ENCODE measurements around the gene LRP2. TPM values are rescaled to one million over a fixed set of nuclear protein-coding genes. Genes with fewer than 3 reads are reported as not detected.

Gene LRP2
- total and polyA plus RNA-seq, 8 donors: 0.06 to 0.08 TPM; not detected in 6

GRCh38 chr2:169349535-169349934 is 12.8 kb downstream of the LRP2 start:
- H3K4me3 ChIP-seq: no peak overlapping the region
- FAIRE-seq: no peak
- intact Hi-C loops (cut with DNase I): no loop called here
- TF ChIP-seq CTCF (IDR thresholded peaks at IDR 0.05): no peak
- WGBS, 2 donors: 71 to 83% methylated on average over 2 of the region's 2 CpGs
- no peaks in the 10 kb centered on the region for H3K27me3 ChIP-seq
- DNase-seq: no peak
- no peaks in the 10 kb centered on the region for H3K9me3 ChIP-seq
- ATAC-seq: no peak
- H3K4me1 ChIP-seq: no peaks in the 10 kb centered on the region
- no peak overlapping the region for H3K27ac ChIP-seq
- H3K36me3 ChIP-seq: no peaks in the 10 kb centered on the region

- 53 to 55% methylated on average over 6 of the region's 6 CpGs for WGBS, 2 donors
- DNase-seq (no peak), FAIRE-seq (no peak), ATAC-seq (no peak)
- no peak for TF ChIP-seq CTCF (IDR thresholded peaks at IDR 0.05)
- no peaks in the 10 kb centered on the region for H3K9me3 ChIP-seq
- no peak overlapping the region for H3K4me3 ChIP-seq
- intact Hi-C loops (cut with DNase I): no loop called here
- no peak overlapping the region for H3K27ac ChIP-seq
- H3K36me3 ChIP-seq: no peaks in the 10 kb centered on the region
- no peaks in the 10 kb centered on the region for H3K27me3 ChIP-seq
- H3K4me1 ChIP-seq: no peaks in the 10 kb centered on the region
These were observed 13.9 kb downstream of the LRP2 start for GRCh38 chr2:169348321-169349024.

DNA sequence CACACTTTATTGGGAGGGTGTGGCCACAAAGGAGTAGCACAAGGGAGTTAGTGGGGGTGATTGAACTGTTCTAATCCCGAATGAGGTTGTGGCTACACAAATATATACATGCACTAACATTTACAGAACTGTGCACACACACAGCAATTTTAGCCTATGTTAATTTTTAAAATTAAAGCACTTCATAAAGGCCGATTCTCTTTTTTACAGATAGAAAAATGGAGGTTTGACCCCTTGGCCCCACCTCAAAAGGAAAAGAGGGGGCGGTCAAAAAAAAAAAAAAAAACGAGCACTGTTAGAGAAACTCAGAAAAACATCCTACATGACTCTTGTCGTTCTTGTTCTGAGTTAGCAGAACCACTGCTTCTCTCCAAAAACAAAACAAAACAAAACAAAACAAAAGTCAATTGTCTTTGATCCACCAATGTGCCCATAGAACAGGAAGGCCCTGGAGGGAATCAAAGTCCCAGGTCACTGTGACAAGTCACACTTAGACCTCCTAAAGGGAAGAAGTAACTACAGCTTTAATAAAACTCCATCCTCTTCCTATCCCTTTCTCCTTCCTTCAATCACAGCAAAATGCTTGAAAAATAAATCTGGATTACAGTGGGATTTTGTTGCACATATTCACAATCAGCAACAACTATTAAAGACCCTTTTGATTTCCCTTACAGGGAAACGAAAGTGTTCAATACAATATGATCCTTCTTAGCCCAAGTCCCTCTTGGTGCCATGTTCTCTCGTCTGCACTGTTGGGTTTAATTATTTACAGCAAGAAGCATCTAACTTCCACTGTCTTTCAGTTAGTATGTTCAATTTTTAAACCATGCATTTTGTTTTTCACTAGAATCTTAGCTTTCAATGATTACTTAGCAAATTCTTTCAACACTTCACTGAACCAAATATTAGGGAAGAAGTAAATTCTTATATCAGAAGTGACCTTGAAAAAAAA is 16.6 kb downstream of the LRP2 start:
- H3K27ac ChIP-seq: no peak overlapping the region

GRCh38 chr2:169344736-169345485 is 17.4 kb downstream of the LRP2 start:
- Histone ChIP-seq H3K9me3 (no peaks in the 10 kb centered on the region), H3K27ac (no peak overlapping the region), H3K4me3 (no peak overlapping the region), H3K4me1 (no peaks in the 10 kb centered on the region), H3K27me3 (no peaks in the 10 kb centered on the region), H3K36me3 (no peaks in the 10 kb centered on the region)
- intact Hi-C loops (cut with DNase I): no loop called here
- FAIRE-seq (no peak), ATAC-seq (no peak), DNase-seq (no peak)
- 68 to 71% methylated on average over 5 of the region's 5 CpGs for WGBS, 2 donors
- TF ChIP-seq CTCF (IDR thresholded peaks at IDR 0.05): no peak

More for the DNA sequence above, 16.6 kb downstream of the LRP2 start:
- TF ChIP-seq CTCF (IDR thresholded peaks at IDR 0.05): no peak
- H3K4me1 ChIP-seq: no peaks in the 10 kb centered on the region
- H3K36me3 ChIP-seq: no peaks in the 10 kb centered on the region
- WGBS, 2 donors: 49 to 55% methylated on average over 7 of the region's 7 CpGs
- no peaks in the 10 kb centered on the region for H3K9me3 ChIP-seq
- H3K4me3 ChIP-seq: no peak overlapping the region
- intact Hi-C loops (cut with DNase I): no loop called here
- no peak for FAIRE-seq
- ATAC-seq: no peak
- no peak for DNase-seq
- H3K27me3 ChIP-seq: no peaks in the 10 kb centered on the region

Data from pancreas (tissue), 10 donors.